Endothelial cell of umbilical vein (primary cell): ENCODE measurements around the gene ZC3H18. TPM values are rescaled to one million over a fixed set of nuclear protein-coding genes. Genes with fewer than 3 reads are reported as not detected.

Experiments
- BruUV-seq: library from RNA; stranded (reverse); fragments of 400-500 nt; replicated peaks from 2 replicates; lab custom pipeline; 2021; lab: Mats Ljungman, UMichigan
- CTCF ChIA-PET: fragments of 300-600, 350-600 bp; sonication (Branson Sonifier 250); formaldehyde crosslinking; loops from one replicate; lab custom pipeline; 2021; ENCODE audit warnings: antibody characterized with exemption, inconsistent platforms; lab: Charles Lee
- POLR2A ChIA-PET: fragments of 300-600, 350-600 bp; sonication (Branson Sonifier 250); formaldehyde crosslinking; loops from one replicate; lab custom pipeline; 2021; ENCODE audit warnings: antibody characterized with exemption, inconsistent platforms; lab: Charles Lee
- DNase-seq: peaks from one replicate; pipeline ENCODE4 v3.0.0-alpha.2; 2011; ENCODE audit warnings: low read depth, low spot score
- FAIRE-seq: peaks from 2 replicates; lab custom pipeline; 2011; peaks lifted over from hg19 to GRCh38; lab: Jason Lieb, UNC
- H2AFZ ChIP-seq: 2 replicates; pipeline ENCODE4 v1.6.0; 2012; ENCODE audit warnings: low read depth, low read length, control low read depth, inconsistent platforms
- H3K27ac ChIP-seq: 2 replicates; pipeline ENCODE4 v1.5.1; 2011; ENCODE audit warnings: low read depth, mild to moderate bottlenecking, control low read depth, low read length, moderate library complexity; ENCODE audit not compliant: insufficient read depth
- H3K27me3 ChIP-seq, 2 experiments: 2 replicates each; pipeline versions ENCODE4 v1.6.0 to v1.6.1; 2011; ENCODE audit warnings: low read length in 2 of 2, mixed read lengths in 1 of 2; ENCODE audit not compliant: control insufficient read depth in 2 of 2, insufficient read depth in 2 of 2
- H3K36me3 ChIP-seq, 2 experiments: 2 replicates in 1 of 2; 3 replicates in 1 of 2; pipeline ENCODE4 v1.5.1; 2011; ENCODE audit warnings: low read length in 2 of 2, mild to moderate bottlenecking in 1 of 2, moderate library complexity in 1 of 2; ENCODE audit not compliant: control insufficient read depth in 2 of 2, insufficient read depth in 2 of 2; ENCODE audit errors: extremely low read depth in 1 of 2
- H3K4me1 ChIP-seq: 3 replicates; pipeline ENCODE4 v1.5.1; 2011; ENCODE audit warnings: mild to moderate bottlenecking, low read length; ENCODE audit not compliant: control insufficient read depth, insufficient read depth; ENCODE audit errors: extremely low read depth
- H3K4me2 ChIP-seq: 2 replicates; pipeline ENCODE4 v1.6.1; 2011; ENCODE audit warnings: low read length, control low read depth, mixed read lengths; ENCODE audit not compliant: insufficient read depth
- H3K4me3 ChIP-seq, 3 experiments: fragments of 200-600 bp in 1 of 3; sonication (generic), shearing (Covaris generic) in 1 of 3; replicated peaks in 1 of 3; 2 replicates each; pipeline ENCODE4 v1.5.1; 2011 to 2016; ENCODE audit warnings: control low read depth in 3 of 3, low read length in 3 of 3, mild to moderate bottlenecking in 2 of 3, inconsistent platforms in 1 of 3, low read depth in 1 of 3, moderate library complexity in 1 of 3; ENCODE audit not compliant: insufficient read depth in 1 of 3
- H3K79me2 ChIP-seq: 2 replicates; pipeline ENCODE4 v1.6.0; 2012; ENCODE audit warnings: low read length, inconsistent platforms; ENCODE audit not compliant: control insufficient read depth, insufficient read depth
- H3K9ac ChIP-seq: replicated peaks from 2 replicates; pipeline ENCODE3; 2011; ENCODE audit warnings: low read length, control low read depth; ENCODE audit not compliant: insufficient read depth; ENCODE audit errors: extremely low read depth
- H3K9me1 ChIP-seq: replicated peaks from 3 replicates; pipeline ENCODE4 v1.6.0; 2011; ENCODE audit warnings: mild to moderate bottlenecking, low read length; ENCODE audit not compliant: control insufficient read depth, insufficient read depth; ENCODE audit errors: extremely low read depth
- H3K9me3 ChIP-seq: replicated peaks from 2 replicates; pipeline ENCODE4 v1.5.1; 2012; ENCODE audit warnings: low read length, inconsistent platforms; ENCODE audit not compliant: control insufficient read depth, insufficient read depth
- H4K20me1 ChIP-seq: replicated peaks from 2 replicates; pipeline ENCODE3; 2011; ENCODE audit warnings: mild to moderate bottlenecking, low read length; ENCODE audit not compliant: control insufficient read depth, insufficient read depth; ENCODE audit errors: extremely low read depth
- CTCF ChIP-seq, 2 donors: IDR thresholded peaks; 1 replicate in 1 of 2; 2 replicates in 1 of 2; pipeline ENCODE4 v1.5.1; 2011; ENCODE audit warnings: low read length in 2 of 2, mild to moderate bottlenecking in 2 of 2, moderate library complexity in 2 of 2, control low read depth in 1 of 2, inconsistent platforms in 1 of 2, low read depth in 1 of 2; ENCODE audit not compliant: insufficient read depth in 1 of 2; ENCODE audit errors: extremely low read depth in 1 of 2
- EZH2 ChIP-seq: IDR thresholded peaks from 2 replicates; pipeline ENCODE4 v1.6.1; 2012; ENCODE audit warnings: borderline replicate concordance, low read depth, mild to moderate bottlenecking, moderate library complexity, low read length, inconsistent platforms; ENCODE audit not compliant: severe bottlenecking
- FOS ChIP-seq: IDR thresholded peaks from 2 replicates; pipeline ENCODE4 v1.6.1; 2011; ENCODE audit warnings: mild to moderate bottlenecking, low read length, moderate library complexity, borderline replicate concordance; ENCODE audit not compliant: insufficient read depth
- GATA2 ChIP-seq: IDR thresholded peaks from 2 replicates; pipeline ENCODE4 v1.7.0; 2011; ENCODE audit warnings: low read depth, mild to moderate bottlenecking, moderate library complexity, mixed read lengths, low read length; ENCODE audit not compliant: insufficient read length, insufficient read depth
- JUN ChIP-seq: IDR thresholded peaks from 2 replicates; pipeline ENCODE4 v1.6.1; 2011; ENCODE audit warnings: borderline replicate concordance, low read depth; ENCODE audit not compliant: insufficient read length, insufficient read depth
- MAX ChIP-seq: IDR thresholded peaks from 2 replicates; pipeline ENCODE4 v1.6.1; 2011; ENCODE audit not compliant: insufficient read depth, insufficient read length
- MYC ChIP-seq: IDR thresholded peaks from one replicate; pipeline ENCODE4 v1.6.1; 2011; ENCODE audit warnings: mild to moderate bottlenecking, low read depth, low read length
- POLR2A ChIP-seq: IDR thresholded peaks from 2 replicates; pipeline ENCODE4 v1.6.1; 2012; ENCODE audit warnings: low read depth, mild to moderate bottlenecking, control low read depth, low read length
- POLR2AphosphoS5 ChIP-seq: IDR thresholded peaks from 2 replicates; pipeline ENCODE4 v1.6.1; 2012; ENCODE audit warnings: low read depth, mild to moderate bottlenecking, control low read depth, low read length, moderate library complexity; ENCODE audit not compliant: insufficient read depth
- dilution Hi-C: fragments of 300-500 bp; cut with MboI; formaldehyde crosslinking; loops from one replicate; pipeline ENCODE4 v1.15.0; 2019; ENCODE audit warnings: low sequenced_read_pairs; ENCODE audit not compliant: extremely low pct_ligation_motif_present
- intact Hi-C: fragments of 100-400 bp; cut with micrococcal nuclease; formaldehyde crosslinking; loops from one replicate; pipeline ENCODE4 v1.10.0; 2022
- polyA plus RNA-seq, 4 experiments: library from polyadenylated mRNA; depleted of rRNA in 3 of 4; stranded (reverse) in 3 of 4; unstranded in 1 of 4; fragments of >200 nt; gene quantifications; 2 replicates each; pipeline versions ENCODE4 v1.2.1 to v1.2.3, GENCODE V29; 2011 to 2012; ENCODE audit warnings: missing spikeins in 1 of 4
- total RNA-seq: library from RNA; stranded (reverse); gene quantifications from 2 replicates; pipeline ENCODE4 v1.2.3, GENCODE V29; 2021

Gene ZC3H18
- total and polyA plus RNA-seq, 2 donors (not counting 3 experiments of a cell fraction or from before 2014, with no cell fraction given) = 12.1 to 52.8 TPM

- DNase-seq (no peak), FAIRE-seq (no peak)
- Histone ChIP-seq H3K9me3 (no peaks in the 10 kb centered on the region), H3K9me1 (no peaks in the 10 kb centered on the region), H4K20me1 (no peaks in the 10 kb centered on the region), H3K27me3 (no peaks in the 10 kb centered on the region), H3K79me2 (no peaks in the 10 kb centered on the region), H3K9ac (no peak overlapping the region), H3K4me1 (no peaks in the 10 kb centered on the region), H3K36me3 (peaks cover 0 to 39% of the 10 kb centered on the region in 2 experiments), H3K27ac (no peak overlapping the region), H3K4me2 (no peak overlapping the region), H2AFZ (no peak overlapping the region), H3K4me3 (no peak overlapping the region)
- dilution Hi-C loops = no loop called here
- intact Hi-C loops = no loop called here
- ChIA-PET POLR2A (interaction anchor here (0.6 kb wide), 1 partner anchor 32 kb away, joined by 4 read pairs; no protein-coding TSS in a partner anchor), CTCF (interaction anchor here (1.2 to 1.5 kb wide), 2 partner anchors 8 to 10 kb away, joined by 3 to 4 read pairs; no protein-coding TSS in a partner anchor)
- TF ChIP-seq GATA2 (no peak), EZH2 (no peak), POLR2AphosphoS5 (no peak), FOS (no peak), MYC (no peak), MAX (no peak), POLR2A (no peak), CTCF (IDR thresholded peaks at IDR 0.05; ENCODE audit: extremely low read depth in 1 of 2, insufficient read depth in 1 of 2, low read depth in 1 of 2, low read length in 2 of 2) (no peak), JUN (no peak)
- no TSS peak for BruUV-seq
Observed at GRCh38 chr16:88610080-88610479, 39.9 kb downstream of the ZC3H18 start.
